PC-9 (cell line): Measurements from ENCODE around the gene HS3ST2. TPM values are rescaled to one million over a fixed set of nuclear protein-coding genes. Genes with fewer than 3 reads are reported as not detected.

Experiments
- BruUV-seq: library from RNA; stranded (reverse); fragments of 400-500 nt; replicated peaks from 2 replicates; lab custom pipeline; 2021; lab: Mats Ljungman, UMichigan
- CTCF ChIA-PET: fragments of 300-600 bp; sonication (Branson Sonifier 250); formaldehyde crosslinking; loops from one replicate; lab custom pipeline; 2022; ENCODE audit warnings: antibody characterized with exemption; lab: Charles Lee
- POLR2A ChIA-PET: fragments of 300-600 bp; sonication (Branson Sonifier 250); formaldehyde crosslinking; loops from one replicate; lab custom pipeline; 2022; ENCODE audit warnings: antibody characterized with exemption; ENCODE audit not compliant: unreplicated experiment; lab: Charles Lee
- DNase-seq, 2 experiments: peaks; one replicate each; pipeline versions ENCODE4 v3.0.0 to v3.0.0-alpha.2; 2015 to 2022; ENCODE audit warnings: mixed read lengths in 1 of 2
- H2AFZ ChIP-seq: fragments of 200-600 bp; sonication (generic); 2 replicates; pipeline ENCODE4 v1.8.1; 2017; ENCODE audit warnings: antibody characterized with exemption
- H3F3A ChIP-seq: fragments of 200-600 bp; sonication (generic); 2 replicates; pipeline ENCODE4 v1.8.1; 2017; ENCODE audit warnings: antibody characterized with exemption, mild to moderate bottlenecking, low read depth; ENCODE audit not compliant: insufficient read depth
- H3K27ac ChIP-seq: fragments of 200-600 bp; sonication (generic); 2 replicates; pipeline ENCODE4 v1.6.1; 2016; ENCODE audit warnings: mixed run types
- H3K27me3 ChIP-seq: fragments of 200-600 bp; sonication (generic); 2 replicates; pipeline ENCODE4 v1.6.1; 2016; ENCODE audit warnings: low read depth, mixed run types; ENCODE audit not compliant: insufficient read depth
- H3K36me3 ChIP-seq: fragments of 200-600 bp; sonication (generic); 2 replicates; pipeline ENCODE4 v1.6.1; 2016; ENCODE audit warnings: low read depth, mixed run types
- H3K4me1 ChIP-seq: fragments of 200-600 bp; sonication (generic); replicated peaks from 2 replicates; pipeline ENCODE4 v1.6.1; 2016; ENCODE audit warnings: mixed run types; ENCODE audit not compliant: insufficient read depth
- H3K4me2 ChIP-seq: fragments of 200-600 bp; sonication (generic); 2 replicates; pipeline ENCODE4 v1.6.1; 2017; ENCODE audit warnings: mixed run types
- H3K4me3 ChIP-seq: fragments of 200-600 bp; sonication (generic); 2 replicates; pipeline ENCODE4 v1.6.1; 2016; ENCODE audit warnings: mixed run types
- H3K79me2 ChIP-seq: fragments of 200-600 bp; sonication (generic); 2 replicates; pipeline ENCODE4 v1.6.1; 2017; ENCODE audit warnings: low read depth, mixed run types
- H3K9me2 ChIP-seq: fragments of 200-600 bp; sonication (generic); 2 replicates; pipeline ENCODE4 v1.8.1; 2017; ENCODE audit warnings: mild to moderate bottlenecking; ENCODE audit not compliant: insufficient read depth
- H3K9me3 ChIP-seq: fragments of 200-600 bp; sonication (generic); 2 replicates; pipeline ENCODE4 v1.8.1; 2016; ENCODE audit warnings: low read depth; ENCODE audit not compliant: insufficient read depth
- H4K20me1 ChIP-seq: fragments of 200-600 bp; sonication (generic); 2 replicates; pipeline ENCODE4 v1.8.1; 2017; ENCODE audit not compliant: insufficient read depth
- CTCF ChIP-seq: fragments of 200-600 bp; sonication (generic); conservative IDR thresholded peaks from 2 replicates; pipeline ENCODE4 v1.6.1; 2017; ENCODE audit warnings: mixed run types, antibody characterized with exemption, mild to moderate bottlenecking, moderate library complexity
- EZH2 ChIP-seq: fragments of 200-600 bp; sonication (generic); IDR thresholded peaks from 2 replicates; pipeline ENCODE4 v1.8.0; 2017; ENCODE audit warnings: antibody characterized with exemption, low read depth
- intact Hi-C: fragments of 100-400 bp; cut with micrococcal nuclease; formaldehyde crosslinking; loops from one replicate; pipeline ENCODE4 v1.10.0; 2022; ENCODE audit not compliant: unreplicated experiment
- total RNA-seq: library from RNA; stranded (reverse); gene quantifications from 2 replicates; pipeline ENCODE4 v1.2.3, GENCODE V29; 2021

HS3ST2 gene
- total RNA-seq, 1 experiment from 2014 or later, result 1.1 TPM

DNA sequence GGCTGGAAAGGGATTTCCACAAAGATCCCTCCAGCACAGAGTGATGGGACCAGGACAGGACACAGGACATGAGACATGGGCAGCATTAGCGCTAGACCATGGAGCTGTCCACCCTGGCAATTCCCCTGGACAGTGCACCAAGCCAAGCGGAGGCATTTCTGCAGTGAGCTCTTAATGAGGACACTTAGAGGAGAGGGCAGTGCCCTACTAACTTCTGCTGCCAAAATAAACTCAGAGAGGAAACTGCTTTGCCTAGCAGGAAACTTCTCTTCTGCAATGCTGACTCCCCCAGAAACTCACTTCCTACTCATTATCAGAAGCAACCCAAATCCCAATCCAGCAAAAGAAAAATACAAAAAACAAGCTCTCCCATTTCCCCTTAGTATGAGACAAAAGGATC lies 119.2 kb downstream of the HS3ST2 start:
- Histone ChIP-seq H3K79me2 (no peaks in the 10 kb centered on the region), H3K4me3 (no peak overlapping the region), H3K4me2 (no peak overlapping the region), H4K20me1 (no peaks in the 10 kb centered on the region), H3F3A (no peaks in the 10 kb centered on the region), H3K36me3 (no peaks in the 10 kb centered on the region), H3K27ac (no peak overlapping the region), H3K27me3 (peaks cover 56% of the 10 kb centered on the region), H3K9me2 (no peaks in the 10 kb centered on the region), H2AFZ (no peak overlapping the region), H3K4me1 (no peaks in the 10 kb centered on the region), H3K9me3 (no peaks in the 10 kb centered on the region)
- no peak for DNase-seq
- POLR2A ChIA-PET, result no interaction called here
- CTCF ChIA-PET, result no interaction called here
- TF ChIP-seq EZH2 (no peak), CTCF (no peak)
- no TSS peak for BruUV-seq
- intact Hi-C loops, result no loop called here

DNA sequence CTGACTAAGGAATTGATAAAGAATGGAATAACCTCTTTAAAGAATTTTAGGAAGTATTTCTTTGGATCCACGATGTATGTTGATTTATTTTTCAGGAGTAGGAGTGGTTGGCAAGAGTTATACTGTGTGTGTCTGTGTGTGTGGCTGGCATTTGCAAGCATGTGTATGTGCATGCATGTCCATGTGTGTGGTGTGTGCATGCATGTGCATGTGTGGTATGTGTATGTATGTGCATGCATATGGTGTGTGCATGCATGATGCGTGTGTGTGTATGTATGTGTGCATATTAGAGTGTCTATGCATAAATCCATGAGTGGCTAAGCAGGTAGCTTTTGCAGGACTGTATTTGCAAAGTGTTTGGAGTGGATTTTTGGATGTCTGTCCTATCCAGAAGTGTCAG lies 120.8 kb downstream of the HS3ST2 start:
- TF ChIP-seq CTCF, result no peak
- no peak for TF ChIP-seq EZH2
- H3K27me3 ChIP-seq, result peaks cover 42% of the 10 kb centered on the region
- no peak overlapping the region for H3K4me3 ChIP-seq
- intact Hi-C loops, result no loop called here
- no peaks in the 10 kb centered on the region for H4K20me1 ChIP-seq
- H3K9me2 ChIP-seq, result no peaks in the 10 kb centered on the region; the same call in 1 of the 2 replicates
- no peaks in the 10 kb centered on the region for H3K9me3 ChIP-seq
- no peak for DNase-seq
- no peaks in the 10 kb centered on the region for H3K79me2 ChIP-seq
- BruUV-seq, result no TSS peak
- H3K27ac ChIP-seq, result no peak overlapping the region
- no peak overlapping the region for H2AFZ ChIP-seq
- H3F3A ChIP-seq, result no peaks in the 10 kb centered on the region
- H3K4me2 ChIP-seq, result no peak overlapping the region
- POLR2A ChIA-PET, result no interaction called here
- CTCF ChIA-PET, result no interaction called here
- no peaks in the 10 kb centered on the region for H3K4me1 ChIP-seq
- H3K36me3 ChIP-seq, result no peaks in the 10 kb centered on the region

DNA sequence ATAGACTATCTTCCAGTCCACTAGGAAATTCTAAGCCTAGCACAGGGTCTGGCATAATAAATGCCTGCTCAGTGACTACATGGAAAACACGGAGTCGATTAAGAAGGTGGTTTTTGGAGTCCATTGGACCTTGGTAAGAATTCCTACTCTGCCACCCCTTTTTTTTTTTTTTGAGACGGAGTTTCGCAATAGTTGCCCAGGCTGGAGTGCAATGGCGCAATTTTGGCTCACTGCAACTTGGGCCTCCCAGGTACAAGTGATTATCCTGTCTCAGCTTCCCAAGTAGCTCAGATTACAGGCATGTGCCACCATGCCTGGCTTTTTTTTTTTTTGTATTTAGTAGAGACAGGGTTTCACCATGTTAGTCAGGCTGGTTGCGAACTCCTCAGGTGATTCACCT lies 123.2 kb downstream of the HS3ST2 start:
- DNase-seq, result no peak

More for the DNA sequence above, 123.2 kb downstream of the HS3ST2 start:
- no peak overlapping the region for H3K4me2 ChIP-seq
- intact Hi-C loops, result no loop called here
- ChIA-PET CTCF (interaction anchor here (0.7 kb wide), 1 partner anchor 12 kb away, joined by 5 read pairs; no protein-coding TSS in a partner anchor), POLR2A (no interaction called here)
- H3F3A ChIP-seq, result no peaks in the 10 kb centered on the region
- BruUV-seq, result no TSS peak
- no peak overlapping the region for H2AFZ ChIP-seq
- no peaks in the 10 kb centered on the region for H4K20me1 ChIP-seq
- H3K9me2 ChIP-seq, result no peaks in the 10 kb centered on the region; the same call in 1 of the 2 replicates
- H3K27me3 ChIP-seq, result peaks cover 33% of the 10 kb centered on the region
- H3K79me2 ChIP-seq, result no peaks in the 10 kb centered on the region
- no peaks in the 10 kb centered on the region for H3K4me1 ChIP-seq
- no peaks in the 10 kb centered on the region for H3K9me3 ChIP-seq
- no peak for TF ChIP-seq CTCF
- TF ChIP-seq EZH2, result no peak
- no peak overlapping the region for H3K27ac ChIP-seq
- no peak overlapping the region for H3K4me3 ChIP-seq
- no peaks in the 10 kb centered on the region for H3K36me3 ChIP-seq
